ENCODE data around the gene AGBL4.

GRCh38 chr1:48500541-48501450 is 1523.0 kb downstream of the AGBL4 start:
- TF ChIP-seq NFIC (IDR thresholded peaks at IDR 0.05) = no peak
- no peak for TF ChIP-seq TEAD4 (IDR thresholded peaks at IDR 0.05)
- TF ChIP-seq FOXM1 (IDR thresholded peaks at IDR 0.05; ENCODE audit: borderline replicate concordance, low read depth) = no peak
- no peak for TF ChIP-seq EP300 (IDR thresholded peaks at IDR 0.05; ENCODE audit: borderline replicate concordance)
- no peak for TF ChIP-seq REST (IDR thresholded peaks at IDR 0.05; ENCODE audit: low read depth)

Measured in Ishikawa (cell line).